HG02973 (cell line): ENCODE measurements around the gene NTF3.
"Not testable (repeated sequence)": the region's sequence is repeated elsewhere in the genome, so short reads cannot be mapped to it uniquely, and the experiment has no call there.

ENCODE experiments used
- ATAC-seq: cut with Tn5 transposase; IDR thresholded peaks from one replicate; pipeline ENCODE4 v1.9.1; 2021; ENCODE audit warnings: moderate library complexity; ENCODE audit not compliant: unreplicated experiment

NTF3 gene

GRCh38 chr12:5524769-5525436 is 93.0 kb downstream of the NTF3 start:
- ATAC-seq: no peak

GRCh38 chr12:5525783-5526367 is 94.0 kb downstream of the NTF3 start:
- ATAC-seq: no peak

GRCh38 chr12:5533368-5533767 is 101.5 kb downstream of the NTF3 start:
- no peak for ATAC-seq

- no peak for ATAC-seq
Observed at GRCh38 chr12:5534426-5535199, 102.7 kb downstream of the NTF3 start.

- ATAC-seq: no peak
Observed at GRCh38 chr12:5535541-5535940, 103.6 kb downstream of the NTF3 start.

- not testable (repeated sequence) for ATAC-seq
Observed at GRCh38 chr12:5537026-5537615, 105.2 kb downstream of the NTF3 start.

- no peak for ATAC-seq
Observed at GRCh38 chr12:5537771-5538170, 105.9 kb downstream of the NTF3 start.
